ENCODE results near the gene TMEM183A.

GRCh38 chr1:203043830-203044545, 36.8 kb downstream of the TMEM183A start:
- TF ChIP-seq POLR2A (IDR thresholded peaks at IDR 0.05; ENCODE audit: low read length): no peak
- TF ChIP-seq GATA1 (IDR thresholded peaks at IDR 0.05; ENCODE audit: low read depth, low read length): no peak

Data from erythroblast (primary cell).